ENCODE results near the gene ANO10.

DNA sequence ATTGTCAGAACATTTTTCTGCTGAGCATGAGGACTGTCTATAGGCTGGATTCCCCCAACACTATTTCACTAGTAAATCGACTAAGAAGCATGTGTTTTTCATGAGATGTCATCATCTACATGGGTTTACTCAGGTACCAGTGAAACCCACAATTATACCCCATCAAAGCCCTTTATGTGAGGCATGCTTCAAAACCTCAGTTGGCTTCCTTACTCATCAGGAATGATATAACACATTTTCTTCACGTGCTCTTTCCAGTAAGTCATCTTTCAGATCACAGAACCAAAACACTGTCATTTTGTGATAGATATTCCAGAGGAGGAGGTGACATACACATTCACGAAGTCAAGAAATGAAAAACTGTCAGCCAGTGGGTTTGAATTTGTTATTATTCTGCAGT, 116.5 kb downstream of the ANO10 start:
- TF ChIP-seq, protein P1, sequence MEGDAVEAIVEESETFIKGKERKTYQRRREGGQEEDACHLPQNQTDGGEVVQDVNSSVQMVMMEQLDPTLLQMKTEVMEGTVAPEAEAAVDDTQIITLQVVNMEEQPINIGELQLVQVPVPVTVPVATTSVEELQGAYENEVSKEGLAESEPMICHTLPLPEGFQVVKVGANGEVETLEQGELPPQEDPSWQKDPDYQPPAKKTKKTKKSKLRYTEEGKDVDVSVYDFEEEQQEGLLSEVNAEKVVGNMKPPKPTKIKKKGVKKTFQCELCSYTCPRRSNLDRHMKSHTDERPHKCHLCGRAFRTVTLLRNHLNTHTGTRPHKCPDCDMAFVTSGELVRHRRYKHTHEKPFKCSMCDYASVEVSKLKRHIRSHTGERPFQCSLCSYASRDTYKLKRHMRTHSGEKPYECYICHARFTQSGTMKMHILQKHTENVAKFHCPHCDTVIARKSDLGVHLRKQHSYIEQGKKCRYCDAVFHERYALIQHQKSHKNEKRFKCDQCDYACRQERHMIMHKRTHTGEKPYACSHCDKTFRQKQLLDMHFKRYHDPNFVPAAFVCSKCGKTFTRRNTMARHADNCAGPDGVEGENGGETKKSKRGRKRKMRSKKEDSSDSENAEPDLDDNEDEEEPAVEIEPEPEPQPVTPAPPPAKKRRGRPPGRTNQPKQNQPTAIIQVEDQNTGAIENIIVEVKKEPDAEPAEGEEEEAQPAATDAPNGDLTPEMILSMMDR (conservative IDR thresholded peaks at IDR 0.05; ENCODE audit: low read depth, low read length), result no peak
- TF ChIP-seq EZH2phosphoT487 (IDR thresholded peaks at IDR 0.05; ENCODE audit: borderline replicate concordance, low read length), result no peak
